H9 (cell line): Measurements from ENCODE around the gene MTCP1. TPM values are rescaled to one million over a fixed set of nuclear protein-coding genes. Genes with fewer than 3 reads are reported as not detected.
A peak's percentile ranks its signal among the peaks of the same experiment; 100 is the strongest.

Experiments
- DNase-seq: peaks from one replicate; pipeline ENCODE4 v3.0.0-alpha.2; 2017
- H2AFZ ChIP-seq: one replicate; pipeline ENCODE4 v1.6.1; 2013; ENCODE audit warnings: mild to moderate bottlenecking, low read length, control low read depth, moderate library complexity
- H2AK5ac ChIP-seq: 2 replicates; pipeline ENCODE4 v1.6.1; 2013; ENCODE audit warnings: low read length, control low read depth, mixed read lengths; ENCODE audit not compliant: insufficient read length
- H2BK120ac ChIP-seq: one replicate; pipeline ENCODE4 v1.6.1; 2013; ENCODE audit warnings: low read depth, mild to moderate bottlenecking, low read length, control low read depth, inconsistent platforms; ENCODE audit not compliant: poor library complexity, severe bottlenecking
- H2BK12ac ChIP-seq: 2 replicates; pipeline ENCODE4 v1.6.1; 2013; ENCODE audit warnings: low read length, control low read depth, mixed read lengths, low read depth; ENCODE audit not compliant: insufficient read length
- H2BK15ac ChIP-seq: 2 replicates; pipeline ENCODE4 v1.6.1; 2013; ENCODE audit warnings: low read depth, low read length, control low read depth
- H2BK20ac ChIP-seq: one replicate; pipeline ENCODE4 v1.6.1; 2013; ENCODE audit warnings: low read depth, mild to moderate bottlenecking, low read length, control low read depth, inconsistent platforms; ENCODE audit not compliant: poor library complexity, severe bottlenecking
- H2BK5ac ChIP-seq: 2 replicates; pipeline ENCODE4 v1.6.1; 2013; ENCODE audit warnings: low read length, control low read depth, mixed read lengths; ENCODE audit not compliant: insufficient read length
- H3K14ac ChIP-seq: 2 replicates; pipeline ENCODE4 v1.6.1; 2013; ENCODE audit warnings: low read length, control low read depth; ENCODE audit not compliant: insufficient read depth
- H3K18ac ChIP-seq: 2 replicates; pipeline ENCODE4 v1.6.1; 2013; ENCODE audit warnings: low read depth, mild to moderate bottlenecking, mixed read lengths, low read length, control low read depth; ENCODE audit not compliant: insufficient read length
- H3K23ac ChIP-seq: 2 replicates; pipeline ENCODE4 v1.6.1; 2013; ENCODE audit warnings: low read length, control low read depth, mixed read lengths, low read depth; ENCODE audit not compliant: insufficient read length
- H3K23me2 ChIP-seq: 2 replicates; pipeline ENCODE4 v1.6.1; 2013; ENCODE audit warnings: low read depth, mild to moderate bottlenecking, mixed read lengths, low read length, control low read depth; ENCODE audit not compliant: insufficient read length, poor library complexity, severe bottlenecking
- H3K27ac ChIP-seq: 2 replicates; pipeline ENCODE4 v1.5.1; 2013; ENCODE audit warnings: low read length, control low read depth, mixed read lengths, low read depth; ENCODE audit not compliant: insufficient read length
- H3K27me3 ChIP-seq: 2 replicates; pipeline ENCODE4 v1.6.1; 2013; ENCODE audit warnings: low read length, control low read depth, inconsistent platforms; ENCODE audit not compliant: insufficient read depth
- H3K4ac ChIP-seq: 2 replicates; pipeline ENCODE4 v1.6.1; 2013; ENCODE audit warnings: low read depth, mild to moderate bottlenecking, control low read depth, inconsistent platforms, low read length, moderate library complexity
- H3K4me1 ChIP-seq: 2 replicates; pipeline ENCODE4 v1.6.1; 2013; ENCODE audit warnings: low read length, control low read depth, inconsistent platforms; ENCODE audit not compliant: insufficient read depth
- H3K4me2 ChIP-seq: 2 replicates; pipeline ENCODE4 v1.6.1; 2013; ENCODE audit warnings: low read length, control low read depth, mixed read lengths; ENCODE audit not compliant: insufficient read length, insufficient read depth
- H3K56ac ChIP-seq: 2 replicates; pipeline ENCODE4 v1.6.1; 2013; ENCODE audit warnings: low read depth, mild to moderate bottlenecking, mixed read lengths, low read length, control low read depth; ENCODE audit not compliant: insufficient read length
- H3K79me1 ChIP-seq: 2 replicates; pipeline ENCODE4 v1.6.1; 2013; ENCODE audit warnings: low read depth, mild to moderate bottlenecking, moderate library complexity, low read length, control low read depth, inconsistent platforms; ENCODE audit not compliant: insufficient read depth, poor library complexity, severe bottlenecking
- H3K79me2 ChIP-seq: 2 replicates; pipeline ENCODE4 v1.6.1; 2013; ENCODE audit warnings: low read length, control low read depth, inconsistent platforms; ENCODE audit not compliant: insufficient read depth
- H3K9ac ChIP-seq: 2 replicates; pipeline ENCODE4 v1.6.1; 2013; ENCODE audit warnings: low read length, control low read depth, mixed read lengths; ENCODE audit not compliant: insufficient read length; ENCODE audit errors: extremely low read depth
- H3K9me3 ChIP-seq: one replicate; pipeline ENCODE4 v1.6.1; 2013; ENCODE audit warnings: low read depth, low read length, inconsistent platforms; ENCODE audit not compliant: control insufficient read depth
- H3T11ph ChIP-seq: one replicate; pipeline ENCODE4 v1.6.1; 2013; ENCODE audit warnings: mild to moderate bottlenecking, low read length, control low read depth, inconsistent platforms
- H4K20me1 ChIP-seq: one replicate; pipeline ENCODE4 v1.6.1; 2013; ENCODE audit not compliant: control insufficient read depth, insufficient read length, insufficient read depth
- H4K5ac ChIP-seq: 2 replicates; pipeline ENCODE4 v1.6.1; 2013; ENCODE audit warnings: low read depth, mild to moderate bottlenecking, mixed read lengths, low read length, control low read depth; ENCODE audit not compliant: insufficient read length
- H4K8ac ChIP-seq: replicated peaks from 2 replicates; pipeline ENCODE4 v1.6.1; 2013; ENCODE audit warnings: low read length, control low read depth, mixed read lengths, low read depth; ENCODE audit not compliant: insufficient read length
- H4K91ac ChIP-seq: 2 replicates; pipeline ENCODE4 v1.6.1; 2013; ENCODE audit warnings: low read depth, mild to moderate bottlenecking, moderate library complexity, mixed read lengths, low read length, control low read depth; ENCODE audit not compliant: insufficient read length
- H3K27ac Mint-ChIP-seq, 3 experiments: 2 replicates in 2 of 3; 3 replicates in 1 of 3; pipeline ENCODE4 v1.8.0; 2020 to 2021; ENCODE audit warnings: mixed read lengths in 3 of 3, mild to moderate bottlenecking in 1 of 3, moderate library complexity in 1 of 3
- H3K27me3 Mint-ChIP-seq: 2 replicates; pipeline ENCODE4 v1.8.0; 2021; ENCODE audit warnings: low read depth, mild to moderate bottlenecking, moderate library complexity, mixed read lengths
- H3K36me3 Mint-ChIP-seq, 3 experiments: 2 replicates in 2 of 3; 3 replicates in 1 of 3; pipeline ENCODE4 v1.8.0; 2020 to 2021; ENCODE audit warnings: low read depth in 3 of 3, mixed read lengths in 3 of 3; ENCODE audit not compliant: insufficient read depth in 1 of 3
- H3K4me1 Mint-ChIP-seq, 2 experiments: 2 replicates each; pipeline ENCODE4 v1.8.0; 2020; ENCODE audit warnings: mixed read lengths in 2 of 2
- H3K4me3 Mint-ChIP-seq, 2 experiments: 2 replicates in 1 of 2; 3 replicates in 1 of 2; pipeline ENCODE4 v1.8.0; 2020 to 2021; ENCODE audit warnings: mild to moderate bottlenecking in 2 of 2, mixed read lengths in 2 of 2, moderate library complexity in 1 of 2
- H3K9me3 Mint-ChIP-seq, 2 experiments: 2 replicates in 1 of 2; 3 replicates in 1 of 2; pipeline ENCODE4 v1.8.0; 2020; ENCODE audit warnings: mild to moderate bottlenecking in 2 of 2, mixed read lengths in 2 of 2, moderate library complexity in 1 of 2
- WGBS: extraction: QIAGEN DNeasy Blood & Tissue Kit; methylation state at CpG from one replicate; pipeline ENCODE4 v1.1.7; 2013; ENCODE audit warnings: missing lambda C conversion rate, low lambda C conversion rate, mixed read lengths; ENCODE audit not compliant: insufficient read length; ENCODE audit errors: extremely low coverage; 5-methylcytosine and 5-hydroxymethylcytosine counted together
- total RNA-seq: library from RNA; stranded (reverse); gene quantifications from 2 replicates; pipeline ENCODE4 v1.2.1, GENCODE V29; 2021
- TF ChIP-seq, protein P1 (sequence below): fragments of 200-600 bp; sonication (generic); conservative IDR thresholded peaks from 3 replicates; pipeline ENCODE4 v1.8.0; 2021; ENCODE audit warnings: antibody characterized with exemption, mild to moderate bottlenecking

Gene MTCP1
- total RNA-seq, 1 experiment from 2014 or later = 21.4 TPM

- Mint-ChIP-seq H3K4me3 (peak overlapping the region; percentile 93 to 95), H3K27me3 (no peaks in the 10 kb centered on the region), H3K36me3 (peaks cover 28 to 34% (median 31%) of the 10 kb centered on the region in 3 experiments), H3K9me3 (peaks cover 66% of the 10 kb centered on the region in 2 experiments), H3K27ac (peak overlapping the region in 2 of 3 experiments; percentile 91 to 97; a peak in 5 of 7 replicates), H3K4me1 (peaks cover 8 to 15% of the 10 kb centered on the region in 2 experiments; a peak in 2 of 4 replicates)
- Histone ChIP-seq H2AK5ac (no peak overlapping the region), H2BK15ac (no peak overlapping the region), H3K18ac (peak overlapping the region; percentile 6), H3K4ac (no peak overlapping the region), H4K20me1 (no peaks in the 10 kb centered on the region), H3K23me2 (peaks cover 5% of the 10 kb centered on the region), H2BK20ac (no peak overlapping the region), H3K27me3 (no peaks in the 10 kb centered on the region), H4K8ac (no peak overlapping the region), H2BK120ac (no peak overlapping the region), H3K14ac (peak overlapping the region; percentile 33; the same call in 1 of the 2 replicates), H2BK12ac (no peak overlapping the region), H3K23ac (no peak overlapping the region), H4K91ac (no peak overlapping the region), H3K4me1 (no peaks in the 10 kb centered on the region), H3K27ac (no peak overlapping the region), H3K79me2 (peaks cover 1% of the 10 kb centered on the region; the same call in 1 of the 2 replicates), H3K56ac (no peak overlapping the region), H3K79me1 (no peaks in the 10 kb centered on the region), H4K5ac (no peak overlapping the region), H2AFZ (no peak overlapping the region), H3K4me2 (peak overlapping the region; percentile 50), H3K9ac (peak overlapping the region; percentile 81), H3K9me3 (peaks cover 35% of the 10 kb centered on the region), H2BK5ac (no peak overlapping the region), H3T11ph (no peak overlapping the region)
- DNase-seq = no peak
- TF ChIP-seq, protein P1, sequence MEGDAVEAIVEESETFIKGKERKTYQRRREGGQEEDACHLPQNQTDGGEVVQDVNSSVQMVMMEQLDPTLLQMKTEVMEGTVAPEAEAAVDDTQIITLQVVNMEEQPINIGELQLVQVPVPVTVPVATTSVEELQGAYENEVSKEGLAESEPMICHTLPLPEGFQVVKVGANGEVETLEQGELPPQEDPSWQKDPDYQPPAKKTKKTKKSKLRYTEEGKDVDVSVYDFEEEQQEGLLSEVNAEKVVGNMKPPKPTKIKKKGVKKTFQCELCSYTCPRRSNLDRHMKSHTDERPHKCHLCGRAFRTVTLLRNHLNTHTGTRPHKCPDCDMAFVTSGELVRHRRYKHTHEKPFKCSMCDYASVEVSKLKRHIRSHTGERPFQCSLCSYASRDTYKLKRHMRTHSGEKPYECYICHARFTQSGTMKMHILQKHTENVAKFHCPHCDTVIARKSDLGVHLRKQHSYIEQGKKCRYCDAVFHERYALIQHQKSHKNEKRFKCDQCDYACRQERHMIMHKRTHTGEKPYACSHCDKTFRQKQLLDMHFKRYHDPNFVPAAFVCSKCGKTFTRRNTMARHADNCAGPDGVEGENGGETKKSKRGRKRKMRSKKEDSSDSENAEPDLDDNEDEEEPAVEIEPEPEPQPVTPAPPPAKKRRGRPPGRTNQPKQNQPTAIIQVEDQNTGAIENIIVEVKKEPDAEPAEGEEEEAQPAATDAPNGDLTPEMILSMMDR = no peak
- no CpG with 5 or more reads among the region's 25 CpGs for WGBS
Measured at GRCh38 chrX:155071694-155072280, 851 bp upstream of the MTCP1 start.
